AG04450 (cell line): ENCODE results near the gene RBM15. TPM values are rescaled to one million over a fixed set of nuclear protein-coding genes. Genes with fewer than 3 reads are reported as not detected.

Experiments used
- CTCF ChIA-PET: fragments of 300-600, 350-600 bp; formaldehyde crosslinking; extraction: SDS; loops from one replicate; lab custom pipeline; 2022; ENCODE audit warnings: antibody characterized with exemption, inconsistent platforms; lab: Charles Lee
- POLR2A ChIA-PET: fragments of 350-600 bp; formaldehyde crosslinking; extraction: SDS; loops from one replicate; lab custom pipeline; 2021; ENCODE audit warnings: antibody characterized with exemption, inconsistent platforms; lab: Yijun Ruan, JAX
- DNase-seq: peaks from one replicate; pipeline ENCODE4 v3.0.0-alpha.2; 2011; ENCODE audit warnings: low read depth, low spot score
- H3K27ac ChIP-seq: one replicate; pipeline ENCODE4 v1.5.1; 2012; ENCODE audit warnings: low read depth, low read length, control low read depth
- H3K27me3 ChIP-seq: one replicate; pipeline ENCODE4 v1.6.0; 2012; ENCODE audit warnings: low read length; ENCODE audit not compliant: control insufficient read depth, insufficient read depth
- H3K4me3 ChIP-seq: 2 replicates; pipeline ENCODE4 v1.5.1; 2011; ENCODE audit warnings: mild to moderate bottlenecking, low read depth, low read length, control low read depth
- H3K9me3 ChIP-seq: 2 replicates; pipeline ENCODE4 v1.5.1; 2012; ENCODE audit warnings: low read length; ENCODE audit not compliant: control insufficient read depth, insufficient read depth
- CTCF ChIP-seq: IDR thresholded peaks from 2 replicates; pipeline ENCODE4 v1.5.1; 2011; ENCODE audit warnings: low read depth, low read length, control low read depth, inconsistent platforms
- polyA plus RNA-seq: library from polyadenylated mRNA; depleted of rRNA; stranded (reverse); fragments of >200 nt; gene quantifications from 2 replicates; pipeline ENCODE4 v1.2.3, GENCODE V29; 2011

The RBM15 gene
- polyA plus RNA-seq, 1 experiment, result 8.9 TPM

DNA sequence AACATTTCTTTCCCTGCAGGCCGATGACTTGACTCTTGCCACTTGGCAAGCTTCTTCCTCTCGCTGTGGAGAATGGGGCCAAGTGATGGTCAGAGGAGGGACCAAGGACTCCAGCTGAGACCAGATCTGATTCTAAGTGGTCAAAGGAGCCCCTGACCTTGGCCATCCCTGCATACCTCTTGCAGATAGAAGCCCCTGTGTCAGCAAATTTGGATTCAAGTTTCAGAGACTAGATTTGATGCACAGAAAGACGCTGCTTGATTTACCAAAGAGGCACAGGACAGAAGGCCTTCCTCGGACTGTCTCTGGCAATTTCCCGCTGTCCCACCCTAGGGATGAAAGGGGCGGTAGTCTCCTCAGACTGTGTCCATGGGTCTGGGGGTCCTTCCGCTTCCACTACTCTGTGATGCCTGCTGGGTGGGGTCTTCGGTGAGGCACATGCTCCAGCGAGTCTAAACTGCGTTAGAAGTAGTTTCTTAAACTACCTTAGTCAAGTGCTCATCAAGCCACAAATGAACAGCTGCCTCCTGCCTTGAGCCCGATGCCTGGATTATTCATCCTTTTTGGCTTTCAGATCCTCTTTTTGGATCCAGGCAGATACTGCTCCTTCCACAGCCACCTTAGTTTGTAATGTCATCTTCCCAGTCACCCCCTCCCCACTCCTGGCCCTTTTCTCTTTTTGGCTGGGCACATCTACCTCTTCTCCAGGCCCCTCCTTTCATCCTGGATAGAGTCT, 31.8 kb upstream of the RBM15 start:
- no peak for DNase-seq
- no peak overlapping the region for H3K4me3 ChIP-seq

DNA sequence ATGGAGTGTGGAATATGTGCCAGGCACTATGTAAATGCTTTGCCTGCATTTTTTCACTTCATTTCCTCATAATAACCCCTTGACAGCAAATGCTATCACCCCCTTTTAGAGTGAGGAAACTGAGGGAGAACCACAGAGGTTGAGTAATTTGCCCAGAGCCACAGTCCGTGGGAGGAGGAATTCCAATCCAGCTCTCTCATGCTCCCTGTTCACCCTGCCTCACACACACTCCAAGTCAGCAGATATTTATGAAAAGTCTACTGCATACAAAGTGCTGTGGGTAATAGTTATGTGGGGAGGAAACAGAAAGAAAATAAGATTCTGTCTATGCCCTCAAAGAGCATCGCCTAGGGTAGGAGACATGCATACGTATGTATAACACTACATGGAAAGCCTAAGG, 30.9 kb upstream of the RBM15 start:
- CTCF ChIA-PET, result interaction anchor here (1.7 to 22.0 kb wide), 3 partner anchors 100 to 187 kb away, joined by 4 to 1035 read pairs (median 23); partner anchors contain the start of gene KCNC4
- Histone ChIP-seq H3K9me3 (no peaks in the 10 kb centered on the region), H3K4me3 (no peak overlapping the region), H3K27ac (peak overlapping the region; percentile 54), H3K27me3 (peaks cover 7% of the 10 kb centered on the region)
- peak; percentile 48 for DNase-seq
- TF ChIP-seq CTCF, result no peak
- POLR2A ChIA-PET, result no interaction called here

More for the DNA sequence above, 31.8 kb upstream of the RBM15 start:
- no peaks in the 10 kb centered on the region for H3K9me3 ChIP-seq
- H3K27me3 ChIP-seq, result peaks cover 7% of the 10 kb centered on the region
- peak overlapping the region; percentile 54 for H3K27ac ChIP-seq
- CTCF ChIA-PET, result interaction anchor here (1.7 to 22.0 kb wide), 3 partner anchors 99 to 188 kb away, joined by 4 to 1035 read pairs (median 23); partner anchors contain the start of gene KCNC4
- TF ChIP-seq CTCF, result no peak
- POLR2A ChIA-PET, result no interaction called here

- Histone ChIP-seq H3K27ac (peak overlapping the region; percentile 33), H3K27me3 (peaks cover 5% of the 10 kb centered on the region), H3K9me3 (no peaks in the 10 kb centered on the region), H3K4me3 (no peak overlapping the region)
- POLR2A ChIA-PET, result interaction anchor here (1.2 kb wide), 1 partner anchor 98 kb away, joined by 3 read pairs; no protein-coding TSS in a partner anchor
- DNase-seq, result no peak
- CTCF ChIA-PET, result interaction anchor here (0.5 to 22.0 kb wide), 9 partner anchors 29 to 203 kb away, joined by 3 to 1035 read pairs (median 8); partner anchors contain the start of genes KCNC4 and RBM15
- TF ChIP-seq CTCF, result no peak
These were observed 30.0 kb upstream of the RBM15 start for GRCh38 chr1:110309139-110309538.

- peaks cover 4% of the 10 kb centered on the region for H3K27me3 ChIP-seq
- ChIA-PET POLR2A (interaction anchor here (1.2 kb wide), 1 partner anchor 99 kb away, joined by 3 read pairs; no protein-coding TSS in a partner anchor), CTCF (interaction anchor here (0.5 to 22.0 kb wide), 10 partner anchors 9 to 204 kb away, joined by 3 to 1035 read pairs (median 7); partner anchors contain the start of genes KCNC4 and RBM15)
- DNase-seq, result peak; percentile 56
- TF ChIP-seq CTCF, result peak; percentile 36
- no peak overlapping the region for H3K4me3 ChIP-seq
- H3K27ac ChIP-seq, result peak overlapping the region; percentile 33
- no peaks in the 10 kb centered on the region for H3K9me3 ChIP-seq
These were observed 29.4 kb upstream of the RBM15 start for GRCh38 chr1:110309767-110310166.
